DND-41 (cell line): ENCODE measurements around the gene UPF3B.
"Not testable (repeated sequence)": the region's sequence is repeated elsewhere in the genome, so short reads cannot be mapped to it uniquely, and the experiment has no call there.

Source experiments
- EZH2 ChIP-seq: IDR thresholded peaks from 3 replicates; pipeline ENCODE4 v1.6.1; 2012; ENCODE audit warnings: borderline replicate concordance, low read depth, mild to moderate bottlenecking, moderate library complexity, low read length, inconsistent platforms; ENCODE audit not compliant: severe bottlenecking
- TF ChIP-seq, protein P1 (sequence below): IDR thresholded peaks from 2 replicates; pipeline ENCODE4 v1.5.1; 2012; ENCODE audit warnings: borderline replicate concordance, low read length, moderate library complexity, mild to moderate bottlenecking; ENCODE audit not compliant: poor library complexity, severe bottlenecking; ENCODE audit errors: extremely low read depth

DNA sequence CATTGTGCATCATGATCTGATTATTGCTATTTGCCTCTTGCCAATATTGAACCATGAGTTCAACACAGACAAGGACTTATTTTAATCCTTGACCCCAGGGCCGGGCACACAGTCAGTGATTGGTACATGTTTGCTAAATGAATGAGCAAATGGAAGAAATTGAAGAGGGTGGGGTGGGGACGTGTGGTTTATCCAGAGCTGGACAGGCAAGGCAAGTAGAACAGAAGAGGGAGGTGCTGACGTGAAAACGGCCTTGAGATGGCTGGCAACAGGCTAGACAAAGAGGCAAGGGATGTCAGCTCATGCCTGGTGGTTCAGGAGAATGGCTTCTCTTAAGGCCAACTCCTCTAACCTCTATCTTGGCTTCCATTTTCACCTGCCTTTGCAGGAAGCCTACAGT is 44.3 kb downstream of the UPF3B start:
- TF ChIP-seq, protein P1, sequence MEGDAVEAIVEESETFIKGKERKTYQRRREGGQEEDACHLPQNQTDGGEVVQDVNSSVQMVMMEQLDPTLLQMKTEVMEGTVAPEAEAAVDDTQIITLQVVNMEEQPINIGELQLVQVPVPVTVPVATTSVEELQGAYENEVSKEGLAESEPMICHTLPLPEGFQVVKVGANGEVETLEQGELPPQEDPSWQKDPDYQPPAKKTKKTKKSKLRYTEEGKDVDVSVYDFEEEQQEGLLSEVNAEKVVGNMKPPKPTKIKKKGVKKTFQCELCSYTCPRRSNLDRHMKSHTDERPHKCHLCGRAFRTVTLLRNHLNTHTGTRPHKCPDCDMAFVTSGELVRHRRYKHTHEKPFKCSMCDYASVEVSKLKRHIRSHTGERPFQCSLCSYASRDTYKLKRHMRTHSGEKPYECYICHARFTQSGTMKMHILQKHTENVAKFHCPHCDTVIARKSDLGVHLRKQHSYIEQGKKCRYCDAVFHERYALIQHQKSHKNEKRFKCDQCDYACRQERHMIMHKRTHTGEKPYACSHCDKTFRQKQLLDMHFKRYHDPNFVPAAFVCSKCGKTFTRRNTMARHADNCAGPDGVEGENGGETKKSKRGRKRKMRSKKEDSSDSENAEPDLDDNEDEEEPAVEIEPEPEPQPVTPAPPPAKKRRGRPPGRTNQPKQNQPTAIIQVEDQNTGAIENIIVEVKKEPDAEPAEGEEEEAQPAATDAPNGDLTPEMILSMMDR = not testable (repeated sequence)
- not testable (repeated sequence) for TF ChIP-seq EZH2
